Activated effector memory CD4-positive, alpha-beta T cell treated with Interleukin-2 at 50 U/mL for 16 hours (primary cell): ENCODE results near the gene CTDP1.
"Not testable (repeated sequence)": the region's sequence is repeated elsewhere in the genome, so short reads cannot be mapped to it uniquely, and the experiment has no call there.

ENCODE experiments used
- DNase-seq: peaks from one replicate; pipeline ENCODE4 v3.0.0-alpha.2; 2020

Gene CTDP1

DNA sequence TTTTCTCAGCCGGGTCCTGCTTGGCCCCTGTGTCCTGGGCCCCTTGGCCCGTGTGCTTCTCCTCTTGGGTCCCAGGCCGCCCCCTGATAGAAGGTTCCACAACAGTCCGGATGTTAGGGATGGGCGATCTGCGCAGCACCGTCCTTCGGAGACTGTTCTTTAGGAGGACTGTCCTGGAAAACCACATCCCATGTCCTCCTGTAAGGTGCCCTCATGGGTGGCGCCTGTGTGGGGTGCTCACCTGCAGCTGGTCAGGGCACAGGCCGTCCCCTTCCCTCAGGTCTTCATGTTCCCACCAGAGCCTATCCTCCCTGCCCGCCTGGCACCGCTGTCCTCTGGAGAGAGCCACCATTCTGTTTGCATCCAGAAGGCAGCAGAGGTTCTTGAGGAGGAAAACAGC, 50.0 kb downstream of the CTDP1 start:
- DNase-seq: no peak

DNA sequence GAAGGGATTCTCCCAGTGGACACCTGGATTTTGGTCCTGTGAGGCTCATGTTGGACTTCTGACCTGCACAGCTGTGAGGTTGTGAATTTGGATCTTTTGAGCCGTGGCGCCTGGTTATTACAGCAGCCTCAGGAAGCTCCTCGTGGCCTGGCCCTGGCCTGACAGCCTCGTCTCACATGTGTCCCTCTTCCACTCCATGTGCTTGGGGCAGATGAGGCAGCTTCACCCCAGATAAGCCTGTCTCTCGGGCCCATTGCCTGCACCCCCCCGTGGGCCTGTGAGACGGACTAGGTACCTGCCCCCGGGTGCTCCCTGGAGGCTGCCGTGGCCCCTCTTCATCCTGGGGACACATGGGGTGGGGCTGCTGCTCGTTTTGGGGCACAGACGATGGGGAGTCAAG, 51.2 kb downstream of the CTDP1 start:
- no peak for DNase-seq

DNA sequence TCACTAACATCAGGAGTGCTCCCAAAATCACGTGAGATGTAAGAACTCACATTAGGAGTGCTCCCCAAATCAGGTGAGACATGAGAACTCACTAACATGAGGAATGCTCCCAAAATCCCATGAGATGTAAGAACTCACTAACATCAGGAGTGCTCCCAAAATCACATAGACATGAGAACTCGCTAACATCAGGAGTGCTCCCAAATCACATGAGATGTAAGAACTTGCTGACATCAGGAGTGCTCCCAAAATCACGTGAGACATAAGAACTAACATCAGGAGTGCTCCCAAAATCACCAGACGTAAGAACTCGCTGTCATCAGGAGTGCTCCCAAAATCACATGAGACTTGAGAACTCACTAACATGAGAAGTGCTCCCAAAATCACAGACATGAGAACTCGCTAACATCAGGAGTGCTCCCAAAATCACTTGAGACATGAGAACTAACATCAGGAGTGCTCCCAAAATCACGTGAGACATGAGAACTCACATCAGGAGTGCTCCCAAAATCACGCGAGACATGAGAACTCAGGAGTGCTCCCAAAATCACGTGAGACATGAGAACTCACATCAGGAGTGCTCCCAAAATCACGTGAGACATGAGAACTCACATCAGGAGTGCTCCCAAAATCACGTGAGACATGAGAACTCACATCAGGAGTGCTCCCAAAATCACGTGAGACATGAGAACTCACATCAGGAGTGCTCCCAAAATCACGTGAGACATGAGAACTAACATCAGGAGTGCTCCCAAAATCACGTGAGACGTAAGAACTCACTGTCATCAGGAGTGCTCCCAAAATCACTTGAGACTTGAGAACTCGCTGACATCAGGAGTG, 52.5 kb downstream of the CTDP1 start:
- not testable (repeated sequence) for DNase-seq

DNA sequence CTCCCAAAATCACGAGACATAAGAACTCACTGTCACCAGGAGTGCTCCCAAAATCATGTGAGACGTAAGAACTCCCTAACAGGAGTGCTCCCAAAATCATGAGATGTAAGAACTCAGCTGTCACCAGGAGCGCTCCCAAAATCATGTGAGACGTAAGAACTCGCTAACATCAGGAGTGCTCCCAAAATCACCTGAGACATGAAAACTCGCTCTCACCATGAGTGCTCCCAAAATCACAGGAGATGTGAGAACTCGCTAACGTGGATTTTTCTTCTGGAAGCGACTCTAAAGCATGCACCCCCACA, 53.1 kb downstream of the CTDP1 start:
- no peak for DNase-seq

DNA sequence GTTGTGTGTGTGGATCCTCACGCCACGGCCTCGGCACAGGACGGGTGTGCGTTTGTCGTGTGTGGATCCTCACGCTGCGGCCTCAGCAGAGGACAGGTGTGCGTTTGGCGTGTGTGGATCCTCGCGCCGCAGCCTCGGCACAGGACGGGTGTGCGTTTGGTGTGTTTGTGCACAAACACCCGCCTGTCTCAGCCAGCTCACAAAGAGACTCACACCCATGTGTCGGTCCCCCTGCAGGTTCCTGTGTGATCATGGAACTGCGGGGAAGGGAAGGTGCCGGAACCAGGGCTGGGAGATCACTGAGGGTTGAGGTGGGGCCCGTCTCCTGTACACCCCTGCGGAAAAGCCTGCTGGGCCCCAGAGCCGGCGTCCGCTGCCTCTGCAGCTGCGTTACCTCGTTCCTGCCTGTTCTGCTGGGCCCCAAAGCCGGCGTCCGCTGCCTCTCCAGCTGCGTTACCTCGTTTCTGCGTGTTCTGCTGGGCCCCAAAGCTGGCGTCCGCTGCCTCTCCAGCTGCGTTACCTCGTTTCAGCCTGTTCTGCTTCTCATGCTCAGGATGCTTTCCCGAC, 53.6 kb downstream of the CTDP1 start:
- no peak for DNase-seq

DNA sequence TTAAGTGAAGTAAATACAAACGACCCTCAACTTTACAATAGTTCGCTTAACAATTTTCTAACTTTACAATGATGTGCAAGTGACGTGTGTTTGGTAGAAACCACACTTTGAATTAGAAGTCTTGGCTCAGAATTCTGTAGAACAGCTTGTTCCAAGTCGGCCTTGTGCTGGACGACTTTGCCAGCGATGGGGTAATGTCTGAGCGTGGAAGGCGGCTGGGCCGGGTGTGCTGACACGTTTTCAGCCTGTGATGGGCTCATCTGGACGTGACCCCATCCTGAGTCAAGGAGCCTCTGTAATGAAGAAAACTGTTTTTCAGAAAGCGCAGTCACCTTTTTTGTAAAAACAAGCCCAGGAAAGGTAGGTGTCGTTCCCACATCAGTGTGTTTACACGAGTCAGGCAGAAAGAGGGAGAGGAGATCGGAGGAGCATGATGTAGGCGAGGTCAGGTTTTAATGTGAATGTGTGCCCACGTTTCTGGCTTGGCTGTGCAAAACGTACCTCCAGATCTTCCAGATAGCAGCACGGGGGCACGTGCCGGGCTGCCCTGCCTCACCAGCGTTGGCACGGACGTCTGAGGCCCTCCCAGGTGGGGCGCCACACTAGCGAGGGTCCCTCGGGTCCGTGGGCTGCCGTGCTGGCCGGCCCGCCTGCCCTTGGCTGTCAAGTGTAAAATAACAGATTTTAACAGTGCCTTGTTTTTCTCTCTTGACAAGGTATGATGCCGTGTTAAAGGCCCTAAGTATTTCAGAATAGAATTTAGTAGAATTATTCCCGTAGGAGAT, 54.6 kb downstream of the CTDP1 start:
- no peak for DNase-seq

DNA sequence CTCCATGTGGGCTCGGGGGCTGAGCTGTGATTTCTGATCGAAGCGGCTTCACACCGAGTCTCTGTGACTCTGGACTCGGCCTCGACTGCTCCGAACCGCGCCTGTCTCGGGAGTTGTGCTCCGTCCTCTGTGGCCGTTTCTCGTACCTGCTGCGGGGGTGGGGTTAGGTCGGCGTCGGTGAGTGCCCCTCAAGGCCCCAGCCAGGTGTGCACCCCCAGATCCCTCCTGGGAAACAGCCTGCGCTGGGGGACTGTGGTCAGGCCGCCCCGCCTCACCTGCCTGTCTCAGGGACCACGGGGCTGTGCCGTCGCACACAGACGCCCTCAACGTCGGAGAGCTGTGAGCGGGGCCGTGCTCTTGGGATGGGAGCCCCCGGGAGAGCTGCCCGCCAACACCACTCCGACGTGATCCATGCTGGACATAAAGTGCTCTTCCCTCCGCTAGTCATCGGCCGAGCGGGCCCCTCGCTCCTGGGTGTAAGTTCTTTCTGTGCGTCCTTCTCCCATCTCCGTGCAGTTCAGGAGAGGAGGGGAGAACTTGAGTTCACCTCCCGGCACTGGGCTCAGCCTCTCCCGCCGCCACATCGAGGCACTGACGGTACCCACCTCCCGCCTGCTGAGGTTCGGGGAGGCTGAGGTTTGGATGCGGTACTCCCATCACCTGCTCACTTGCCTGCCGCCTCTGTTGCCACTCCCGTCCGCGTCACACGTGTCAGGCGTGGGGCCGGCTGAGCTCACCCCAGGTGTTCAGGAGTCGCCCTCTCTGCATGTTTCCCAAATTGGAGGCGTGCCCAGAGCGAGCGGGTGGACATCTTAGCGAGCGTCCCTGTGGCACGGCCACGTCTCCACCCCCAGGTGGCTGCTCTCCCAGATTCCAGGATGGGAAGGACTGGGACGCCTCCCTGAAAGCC, 55.7 kb downstream of the CTDP1 start:
- DNase-seq: no peak

DNA sequence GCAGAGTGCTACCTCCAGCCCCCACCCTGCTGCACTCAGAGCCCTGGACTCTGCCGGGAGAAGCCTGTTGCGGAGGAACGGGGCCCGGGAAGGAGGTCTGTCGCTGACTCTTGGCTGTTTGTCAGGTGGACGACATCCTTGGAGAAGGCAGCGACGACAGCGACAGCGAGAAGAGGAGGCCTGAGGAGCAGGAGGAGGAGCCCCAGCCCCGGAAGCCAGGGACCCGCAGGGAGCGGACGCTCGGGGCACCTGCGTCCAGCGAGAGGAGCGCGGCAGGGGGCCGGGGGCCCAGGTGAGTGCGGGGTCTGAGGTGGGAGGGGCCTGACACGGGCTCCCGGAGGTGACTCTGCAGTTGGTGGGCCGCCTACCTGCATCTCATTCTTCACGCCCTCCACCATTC, 56.6 kb downstream of the CTDP1 start:
- no peak for DNase-seq

DNA sequence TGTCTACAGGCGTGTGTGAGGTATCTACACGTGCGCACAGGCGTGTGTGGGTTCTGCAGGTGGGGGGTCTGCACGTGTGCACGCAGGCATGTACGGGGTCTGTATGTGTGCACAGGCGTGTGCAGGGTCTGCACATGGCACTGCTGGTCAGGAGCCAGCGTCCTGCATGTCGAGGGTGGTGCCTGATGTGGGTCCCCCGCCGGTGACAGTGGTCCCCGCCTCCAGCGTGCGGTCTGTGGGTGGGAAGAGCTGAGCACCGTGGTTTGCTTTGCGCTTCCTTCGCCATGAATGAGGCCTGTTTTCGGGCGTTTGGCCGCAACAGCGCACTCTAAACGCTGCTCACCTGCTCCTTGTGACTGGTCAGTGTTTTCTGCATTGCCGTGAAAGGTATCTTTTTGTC, 57.2 kb downstream of the CTDP1 start:
- no peak for DNase-seq

DNA sequence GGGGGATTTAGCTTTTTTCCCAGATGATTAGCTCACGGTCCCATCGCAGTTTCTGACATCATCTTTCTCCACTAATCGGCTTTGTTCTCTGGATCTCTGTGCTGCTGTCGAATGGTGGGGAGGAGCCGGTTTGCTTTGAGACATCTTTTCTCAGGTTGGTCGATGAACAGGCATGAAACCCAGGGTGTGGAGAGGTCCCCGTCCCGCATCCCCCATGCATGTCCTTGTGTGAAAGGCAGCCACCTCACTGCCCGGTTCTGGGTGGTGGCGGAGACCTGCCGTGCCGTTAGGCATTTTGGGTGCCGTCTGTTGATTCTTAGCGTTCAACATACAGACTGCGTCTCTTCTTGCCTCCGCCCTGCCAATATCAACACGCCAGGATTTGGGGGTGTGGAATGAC, 57.8 kb downstream of the CTDP1 start:
- no peak for DNase-seq

DNA sequence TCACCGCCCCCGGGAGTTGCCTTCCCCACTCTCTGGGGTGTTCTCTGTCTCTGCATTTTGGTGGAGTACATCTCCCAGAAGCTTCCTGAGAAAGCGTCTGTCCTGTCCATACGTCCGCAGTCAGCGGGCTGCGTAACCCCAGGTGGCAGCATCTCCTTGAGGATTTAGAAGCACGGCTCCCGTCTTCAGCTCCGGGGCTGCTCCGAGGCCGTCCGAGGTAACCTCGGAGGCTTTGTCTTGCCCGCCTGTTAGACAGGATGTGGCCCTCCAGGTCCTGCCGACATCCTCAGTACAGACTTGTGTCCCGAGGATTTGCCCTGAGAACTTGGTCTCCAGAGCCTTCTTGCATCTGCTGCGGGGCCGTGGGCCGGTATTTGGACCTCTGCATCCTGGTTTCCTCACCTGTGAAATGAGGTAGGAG, 58.4 kb downstream of the CTDP1 start:
- DNase-seq: no peak

DNA sequence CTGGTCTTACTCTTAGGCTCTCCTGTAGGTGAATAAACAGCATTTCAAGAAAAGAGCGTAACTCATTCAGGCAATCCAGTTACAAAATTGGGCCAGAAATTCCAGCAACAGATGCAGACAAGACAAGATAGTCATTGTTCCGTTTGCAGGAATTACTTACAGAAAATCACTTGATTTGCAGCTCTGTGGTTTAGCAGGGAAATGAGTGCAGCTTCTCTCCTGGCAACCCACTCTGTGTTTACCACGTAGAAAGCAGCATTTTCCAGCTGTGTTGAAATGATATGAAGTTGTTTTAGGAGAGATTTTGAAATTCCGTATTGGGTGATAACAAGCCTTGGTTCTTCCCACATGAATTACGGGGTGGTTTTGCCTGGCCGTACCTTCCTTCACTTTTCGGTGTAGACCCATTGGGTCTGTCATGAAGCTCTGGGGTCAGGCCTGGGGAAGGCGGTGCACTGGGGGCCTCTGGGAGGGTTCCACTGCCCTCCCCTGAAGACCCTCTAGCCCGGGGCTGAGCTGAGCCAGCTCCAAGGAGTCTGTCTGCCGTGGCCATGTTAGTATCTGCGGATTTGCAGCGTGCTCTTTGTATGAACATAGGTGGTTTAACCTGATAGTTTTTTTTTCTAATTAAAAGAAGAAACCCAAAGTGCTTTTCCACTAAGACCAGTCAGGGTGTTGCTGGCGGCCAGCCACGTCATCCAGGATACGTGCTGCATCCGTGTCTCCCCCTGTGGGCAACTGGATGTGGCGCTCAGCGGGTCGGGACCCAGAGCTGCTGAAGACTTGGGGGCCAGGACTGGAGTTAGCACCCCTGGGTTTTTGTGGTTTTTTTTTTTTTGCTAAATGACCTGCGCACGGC, 59.2 kb downstream of the CTDP1 start:
- DNase-seq: no peak

DNA sequence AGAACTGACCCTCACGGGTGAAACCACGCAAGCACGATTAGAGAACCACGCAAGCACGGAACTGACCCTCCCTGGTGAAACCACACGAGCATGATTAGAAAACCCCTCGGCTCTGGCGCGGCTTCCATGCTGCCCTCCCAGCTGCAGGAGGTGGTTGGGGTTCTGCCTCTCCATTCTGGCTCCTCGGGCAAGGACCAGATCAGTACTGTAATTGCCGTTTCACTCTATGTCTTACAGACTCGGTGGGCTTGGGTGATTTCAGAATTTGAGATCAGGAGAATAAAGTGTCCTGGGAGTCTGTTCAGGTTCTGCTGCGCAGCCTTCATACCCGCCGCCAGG, 59.8 kb downstream of the CTDP1 start:
- DNase-seq: no peak

DNA sequence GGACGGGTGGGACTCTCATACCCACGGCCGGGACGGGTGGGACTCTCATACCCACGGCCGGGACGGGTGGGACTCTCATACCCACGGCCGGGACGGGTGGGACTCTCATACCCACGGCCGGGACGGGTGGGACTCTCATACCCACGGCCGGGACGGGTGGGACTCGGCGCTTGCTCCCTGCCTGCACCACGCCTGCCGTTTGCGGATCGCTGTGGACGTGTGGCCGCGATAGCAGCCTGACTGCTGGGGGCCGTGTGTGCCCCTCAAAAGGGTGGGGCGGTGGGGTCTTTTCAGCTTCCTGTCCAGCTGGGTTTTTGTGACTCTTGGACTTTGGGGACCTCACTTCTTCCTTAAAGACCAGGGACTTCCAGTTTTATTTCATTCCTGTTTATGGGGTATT, 60.4 kb downstream of the CTDP1 start:
- DNase-seq: not testable (repeated sequence)

DNA sequence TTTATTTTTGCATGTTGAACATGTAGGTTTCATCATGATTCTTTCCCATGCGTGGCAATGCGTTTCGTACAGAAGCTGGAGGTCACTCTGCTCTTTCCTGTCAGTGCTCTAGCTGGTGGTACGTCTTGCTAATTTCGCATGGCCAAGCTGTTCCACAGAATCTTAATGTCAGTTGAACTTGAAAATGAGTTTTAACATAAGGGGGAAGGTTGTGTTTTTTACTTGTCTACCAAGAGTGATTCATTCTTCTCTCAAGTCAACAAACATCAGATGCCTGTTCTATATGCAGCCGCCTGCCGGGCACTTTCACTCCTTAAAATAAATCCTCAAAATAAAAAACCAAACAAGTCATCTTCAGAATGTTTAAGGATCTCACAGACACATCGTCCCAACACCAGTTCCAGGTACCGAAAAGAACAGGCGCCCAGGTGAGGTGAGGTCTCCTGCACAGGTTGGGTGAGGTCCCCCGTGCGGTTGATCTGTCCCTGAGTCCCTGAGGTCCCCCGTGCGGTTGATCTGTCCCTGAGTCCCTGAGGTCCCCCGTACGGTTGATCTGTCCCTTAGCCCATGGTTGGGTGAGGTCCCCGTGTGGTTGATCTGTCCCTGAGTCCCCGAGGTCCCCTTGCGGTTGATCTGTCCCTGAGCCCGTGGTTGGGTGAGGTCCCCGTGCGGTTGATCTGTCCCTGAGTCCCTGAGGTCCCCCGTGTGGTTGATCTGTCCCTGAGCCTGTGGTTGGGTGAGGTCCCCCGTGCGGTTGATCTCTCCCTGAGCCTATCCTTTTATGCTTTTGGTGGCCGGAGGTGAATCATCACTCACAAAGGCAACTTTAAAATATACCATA, 61.1 kb downstream of the CTDP1 start:
- DNase-seq: no peak

DNA sequence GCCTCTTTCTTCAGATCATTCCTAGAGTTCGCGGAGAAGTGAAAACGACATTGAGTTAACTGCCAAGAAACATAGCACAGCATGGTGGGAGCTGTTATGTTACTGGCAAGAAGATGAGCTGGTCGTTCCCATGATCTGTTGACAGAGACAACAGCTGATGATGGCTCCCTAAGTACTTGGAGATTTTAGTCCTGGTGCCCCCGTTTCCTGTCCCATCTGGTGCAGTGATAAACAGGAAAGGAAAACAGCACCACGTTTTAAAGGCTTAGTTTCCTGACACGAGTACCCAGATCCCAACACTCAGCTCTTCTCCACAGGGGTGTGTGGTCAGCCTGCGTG, 61.7 kb downstream of the CTDP1 start:
- DNase-seq: no peak

DNA sequence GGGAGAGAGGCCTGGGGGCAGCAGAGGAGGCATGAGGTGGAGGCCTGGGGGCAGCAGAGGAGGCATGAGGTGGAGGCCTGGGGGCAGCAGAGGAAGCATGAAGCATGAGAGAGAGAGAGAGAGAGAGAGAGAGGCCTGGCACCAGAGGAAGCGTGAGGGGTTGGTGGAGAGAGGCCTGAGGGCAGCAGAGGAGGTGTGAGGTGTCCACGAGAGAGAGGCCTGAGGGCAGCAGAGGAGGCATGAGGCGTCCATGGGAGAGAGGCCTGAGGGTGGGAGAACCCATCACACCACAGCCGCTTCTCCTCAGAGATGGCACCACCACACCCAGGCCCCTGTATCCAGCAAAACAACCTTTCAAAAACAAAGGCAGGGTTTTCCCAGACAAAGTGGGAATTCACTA, 62.5 kb downstream of the CTDP1 start:
- no peak for DNase-seq

DNA sequence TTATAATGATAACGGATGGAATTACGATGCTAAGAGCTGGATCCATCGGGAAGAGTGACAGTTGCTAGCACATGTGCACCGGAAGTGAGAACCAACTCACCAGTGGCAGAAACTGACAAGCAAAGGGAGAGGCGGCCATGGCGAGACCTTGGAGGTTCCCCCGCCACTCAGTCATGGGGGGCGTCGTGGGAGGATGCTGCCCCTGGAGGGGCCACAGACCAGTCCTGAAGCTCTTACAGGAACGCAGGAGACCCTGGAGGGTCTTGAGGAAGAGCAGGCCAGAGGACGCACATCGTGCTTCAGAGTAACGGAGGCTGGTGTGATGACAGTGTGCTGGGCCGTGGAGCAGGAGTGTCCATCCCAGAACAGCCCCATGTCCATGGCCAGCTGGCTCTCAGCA, 65.0 kb downstream of the CTDP1 start:
- DNase-seq: no peak

DNA sequence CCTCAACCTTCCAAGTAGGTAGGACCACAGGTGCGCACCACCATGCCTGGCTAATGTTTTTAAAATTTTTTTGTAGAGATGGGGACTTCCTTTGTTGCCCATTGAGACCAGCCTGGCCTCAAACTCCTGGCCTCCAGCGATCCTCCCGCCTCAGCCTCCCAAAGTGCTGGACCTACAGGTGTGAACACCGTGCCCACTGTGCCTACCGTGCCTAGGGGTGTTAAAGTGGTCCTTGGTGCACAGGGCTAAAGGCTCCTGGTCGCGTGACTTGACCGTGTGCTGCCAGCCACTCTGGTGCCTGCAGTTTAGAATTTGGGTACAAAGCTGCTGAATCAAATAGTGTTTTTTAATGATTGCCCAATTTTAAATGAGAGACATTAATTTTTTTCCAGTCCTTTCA, 67.1 kb downstream of the CTDP1 start:
- no peak for DNase-seq

DNA sequence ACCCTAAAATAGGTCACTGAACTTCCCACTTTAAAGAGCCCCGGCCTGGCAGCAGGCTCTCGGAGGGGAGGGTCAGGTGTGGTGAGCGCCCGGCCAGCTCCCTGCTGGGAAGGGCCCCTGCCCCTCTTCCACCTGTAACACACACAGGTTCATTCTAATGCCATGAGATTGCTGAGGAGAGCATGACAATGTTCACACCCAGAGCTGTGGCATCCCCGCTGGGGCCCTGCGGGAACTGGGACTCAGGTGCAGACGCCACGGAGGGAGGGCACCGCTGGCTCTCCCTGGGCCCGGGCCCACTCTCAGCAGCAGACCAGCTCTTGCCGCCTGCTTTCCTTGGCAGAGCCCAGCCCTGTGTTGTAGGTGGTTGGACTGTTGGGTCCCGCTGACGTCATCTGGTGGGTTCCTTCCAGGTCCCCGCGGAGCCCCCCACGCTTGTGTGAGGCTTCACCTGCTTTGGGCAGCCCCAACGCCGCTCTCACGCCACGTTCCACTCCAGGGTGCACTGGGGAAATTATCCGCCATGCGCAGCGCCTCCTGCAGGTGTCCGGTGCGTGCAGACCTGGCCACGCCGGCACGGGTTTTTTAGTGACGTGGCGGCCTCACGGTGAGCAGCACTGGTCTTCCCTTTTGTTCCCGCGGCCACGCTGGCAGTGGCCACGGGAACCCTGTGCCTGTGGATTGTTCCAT, 67.7 kb downstream of the CTDP1 start:
- no peak for DNase-seq
